HCT116 (cell line): Measurements from ENCODE around the gene TTLL3.

Experiments
- CEBPB ChIP-seq: IDR thresholded peaks from 2 replicates; pipeline ENCODE4 v1.6.1; 2012; ENCODE audit warnings: low read depth
- CTCF ChIP-seq, 3 experiments: fragments of 200-600 bp in 1 of 3; sonication (generic) in 1 of 3; IDR thresholded peaks in 2 of 3; conservative IDR thresholded peaks in 1 of 3; 2 replicates each; pipeline ENCODE4 v1.5.1; 2012 to 2017; ENCODE audit warnings: low read depth in 2 of 3, low read length in 2 of 3, antibody characterized with exemption in 1 of 3, borderline replicate concordance in 1 of 3, control low read depth in 1 of 3, mild to moderate bottlenecking in 1 of 3, mixed read lengths in 1 of 3, mixed run types in 1 of 3, moderate library complexity in 1 of 3; ENCODE audit not compliant: insufficient read depth in 1 of 3
- MAX ChIP-seq: IDR thresholded peaks from 2 replicates; pipeline ENCODE4 v1.6.1; 2012
- SP1 ChIP-seq: IDR thresholded peaks from 2 replicates; pipeline ENCODE4 v1.6.1; 2012; ENCODE audit warnings: low read depth

GRCh38 chr3:9767418-9767817 lies 42.6 kb upstream of the TTLL3 start:
- no peak for TF ChIP-seq CTCF (IDR thresholded peaks at IDR 0.05 in 2 of 3, conservative IDR thresholded peaks at IDR 0.05 in 1 of 3; ENCODE audit: borderline replicate concordance in 1 of 3, insufficient read depth in 1 of 3, low read depth in 2 of 3, low read length in 2 of 3)
- no peak for TF ChIP-seq SP1
- TF ChIP-seq CEBPB, result no peak
- no peak for TF ChIP-seq MAX
